ENCODE results near the gene RNF5. TPM values are rescaled to one million over a fixed set of nuclear protein-coding genes. Genes with fewer than 3 reads are reported as not detected.

The RNF5 gene
- polyA plus RNA-seq, 1 experiment, result 40.2 TPM

GRCh38 chr6:32176476-32177182 is 1.6 kb upstream of the RNF5 start:
- H3K36me3 ChIP-seq (ENCODE audit: control insufficient read depth, insufficient read depth, low read length), result peaks cover 8% of the 10 kb centered on the region
- POLR2A ChIA-PET, result interaction anchor here (0.5 to 1.3 kb wide), 3 partner anchors 12 to 795 kb away, joined by 5 to 7 read pairs (median 6); no protein-coding TSS in a partner anchor
- peak overlapping the region; percentile 97 for H3K4me3 ChIP-seq (ENCODE audit: low read depth, low read length)
- CTCF ChIA-PET, result interaction anchor here (1.0 to 2.0 kb wide), 5 partner anchors 14 to 60 kb away, joined by 3 to 7 read pairs (median 4); partner anchors contain the start of gene PBX2
- H3K27me3 ChIP-seq (ENCODE audit: control insufficient read depth, insufficient read depth, low read length), result no peaks in the 10 kb centered on the region
- DNase-seq (ENCODE audit: low read depth), result no peak
- TF ChIP-seq CTCF (IDR thresholded peaks at IDR 0.05; ENCODE audit: insufficient read depth, low read depth, low read length), result no peak

- DNase-seq (ENCODE audit: low read depth), result no peak
- Histone ChIP-seq H3K27me3 (ENCODE audit: control insufficient read depth, insufficient read depth, low read length) (no peaks in the 10 kb centered on the region), H3K4me3 (ENCODE audit: low read depth, low read length) (peak overlapping the region; percentile 97), H3K36me3 (ENCODE audit: control insufficient read depth, insufficient read depth, low read length) (peaks cover 9% of the 10 kb centered on the region)
- ChIA-PET CTCF (interaction anchor here (0.9 to 2.0 kb wide), 5 partner anchors 13 to 60 kb away, joined by 3 to 7 read pairs (median 4); partner anchors contain the start of gene PBX2), POLR2A (interaction anchor here (0.6 to 1.3 kb wide), 4 partner anchors 11 to 28 kb away, joined by 3 to 7 read pairs (median 6); partner anchors contain the start of gene PBX2)
- no peak for TF ChIP-seq CTCF (IDR thresholded peaks at IDR 0.05; ENCODE audit: insufficient read depth, low read depth, low read length)
Observed at GRCh38 chr6:32177183-32177787, 920 bp upstream of the RNF5 start.

GRCh38 chr6:32178547-32179440 is 589 bp downstream of the RNF5 start:
- peaks cover 15% of the 10 kb centered on the region for H3K36me3 ChIP-seq (ENCODE audit: control insufficient read depth, insufficient read depth, low read length)
- TF ChIP-seq CTCF (IDR thresholded peaks at IDR 0.05; ENCODE audit: insufficient read depth, low read depth, low read length), result no peak
- H3K4me3 ChIP-seq (ENCODE audit: low read depth, low read length), result peak overlapping the region; percentile 97
- POLR2A ChIA-PET, result no interaction called here
- CTCF ChIA-PET, result interaction anchor here (0.6 to 1.5 kb wide), 2 partner anchors 17 to 774 kb away, joined by 4 to 5 read pairs; partner anchors contain the start of gene HLA-DMA
- H3K27me3 ChIP-seq (ENCODE audit: control insufficient read depth, insufficient read depth, low read length), result no peaks in the 10 kb centered on the region
- no peak for DNase-seq (ENCODE audit: low read depth)

- H3K27me3 ChIP-seq (ENCODE audit: control insufficient read depth, insufficient read depth, low read length), result no peaks in the 10 kb centered on the region
- no peak overlapping the region for H3K4me3 ChIP-seq (ENCODE audit: low read depth, low read length)
- TF ChIP-seq CTCF (IDR thresholded peaks at IDR 0.05; ENCODE audit: insufficient read depth, low read depth, low read length), result no peak
- POLR2A ChIA-PET, result no interaction called here
- DNase-seq (ENCODE audit: low read depth), result no peak
- CTCF ChIA-PET, result interaction anchor here (1.5 kb wide), 1 partner anchor 15 kb away, joined by 5 read pairs; no protein-coding TSS in a partner anchor
- H3K36me3 ChIP-seq (ENCODE audit: control insufficient read depth, insufficient read depth, low read length), result peaks cover 15% of the 10 kb centered on the region
Observed at GRCh38 chr6:32179766-32180405, 1.7 kb downstream of the RNF5 start.
